Measurements from ENCODE around the gene ARHGEF28.

DNA sequence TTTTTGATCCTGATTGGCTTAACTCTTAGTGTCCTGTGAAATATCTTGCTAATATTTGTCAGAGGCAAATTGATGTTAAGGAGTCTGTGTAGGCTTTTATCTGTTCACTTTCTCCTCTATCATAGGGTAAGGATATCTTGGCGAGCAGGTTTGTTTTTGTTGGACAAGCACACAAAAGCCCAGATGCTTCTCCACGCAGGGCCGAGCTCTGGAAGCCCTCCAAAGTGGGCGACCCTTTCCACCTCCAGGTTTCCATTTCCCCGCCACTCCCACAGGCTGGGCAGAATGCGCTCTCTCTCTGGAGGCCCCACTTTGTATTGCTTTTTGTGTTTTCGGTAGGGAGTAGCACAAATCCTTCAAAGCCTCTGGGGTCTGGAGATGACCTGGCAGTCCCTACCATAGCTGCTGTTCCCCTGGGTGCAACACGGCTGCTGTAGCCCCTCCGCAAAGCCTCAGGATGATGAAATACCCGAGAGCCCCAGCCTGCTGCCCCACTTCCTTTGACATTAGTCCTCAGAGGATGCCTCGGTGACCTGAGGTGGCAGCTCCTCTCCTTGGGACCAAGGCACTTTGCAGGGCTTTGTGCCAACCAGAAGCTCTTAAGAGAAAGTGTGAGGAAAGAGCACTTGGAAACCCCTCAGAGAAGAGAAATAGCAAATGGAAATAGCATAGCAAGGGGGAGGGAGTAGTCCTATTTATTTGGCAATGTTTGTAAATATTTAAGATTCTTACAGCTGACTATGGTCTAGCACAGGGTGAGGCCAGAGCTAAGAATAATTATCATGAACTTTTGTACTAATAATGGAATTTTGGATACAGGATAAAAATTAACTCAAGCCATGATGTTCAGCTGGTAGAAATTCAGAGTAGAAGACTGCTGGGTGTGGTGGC, 122.8 kb downstream of the ARHGEF28 start:
- TF ChIP-seq SIN3A (IDR thresholded peaks at IDR 0.05; ENCODE audit: borderline replicate concordance, insufficient read depth, low read length) = no peak
- no peak for TF ChIP-seq TAF1 (IDR thresholded peaks at IDR 0.05; ENCODE audit: borderline replicate concordance, insufficient read depth, low read length)
- TF ChIP-seq REST (IDR thresholded peaks at IDR 0.05; ENCODE audit: insufficient read depth in 1 of 2, low read depth in 2 of 2, low read length in 2 of 2) = no peak
- TF ChIP-seq POLR2AphosphoS5 (IDR thresholded peaks at IDR 0.05; ENCODE audit: low read depth, low read length) = no peak
